Body of pancreas (tissue), 4 donors: ENCODE data around the gene PHGDH. TPM values are rescaled to one million over a fixed set of nuclear protein-coding genes. Genes with fewer than 3 reads are reported as not detected.

Experiments used
- ATAC-seq: fragments of 150-250 bp; one replicate; pipeline ENCODE4 v1.9.1; 2016
- DNase-seq, 4 donors: peaks; one replicate each; pipeline ENCODE4 v3.0.0-alpha.2; 2019
- H3K27ac ChIP-seq, 4 donors: fragments of 200-600 bp; sonication (generic); 1 replicate in 3 of 4; 2 replicates in 1 of 4; pipeline versions ENCODE4 v1.5.1 to v1.6.1; 2016 to 2019; ENCODE audit warnings: mild to moderate bottlenecking in 1 of 4, mixed read lengths in 1 of 4, moderate library complexity in 1 of 4
- H3K27me3 ChIP-seq, 2 donors: fragments of 200-600 bp; sonication (generic); one replicate each; pipeline ENCODE4 v1.6.0; 2016; ENCODE audit warnings: mild to moderate bottlenecking in 1 of 2
- H3K36me3 ChIP-seq, 2 donors: fragments of 200-600 bp; sonication (generic); replicated peaks in 1 of 2; 2 replicates each; pipeline ENCODE4 v1.5.1; 2016; ENCODE audit warnings: low read depth in 2 of 2; ENCODE audit not compliant: insufficient read depth in 1 of 2
- H3K4me1 ChIP-seq: fragments of 200-600 bp; sonication (generic); one replicate; pipeline ENCODE4 v1.6.0; 2016
- H3K4me3 ChIP-seq, 2 donors: fragments of 200-600 bp; sonication (generic); 1 replicate in 1 of 2; 2 replicates in 1 of 2; pipeline ENCODE4 v1.5.1; 2016 to 2019
- H3K9me3 ChIP-seq, 3 donors: fragments of 200-600 bp; sonication (generic); 1 replicate in 2 of 3; 2 replicates in 1 of 3; pipeline ENCODE4 v1.5.1; 2016
- POLR2A ChIP-seq, 3 donors: fragments of 450-650 bp; IDR thresholded peaks; one replicate each; pipeline ENCODE4 v1.6.1; 2016; ENCODE audit warnings: antibody characterized with exemption in 3 of 3, mild to moderate bottlenecking in 2 of 3
- WGBS, 2 donors: methylation state at CpG; one replicate each; pipeline ENCODE4 v1.1.5; 2017; 5-methylcytosine and 5-hydroxymethylcytosine counted together
- intact Hi-C: fragments of 100-400 bp; cut with DNase I; formaldehyde crosslinking; loops from one replicate; pipeline ENCODE4 v1.15.1; 2023
- total RNA-seq, 2 donors: library from RNA; depleted of rRNA; stranded (reverse); fragments of >200 nt; gene quantifications; one replicate each; pipeline ENCODE4 v1.1.0, GENCODE V29; 2016
- TF ChIP-seq, protein P1 (sequence below), 7 experiments: fragments of 450-650 bp in 4 of 7; fragments of 200-600 bp in 3 of 7; sonication (generic) in 3 of 7; IDR thresholded peaks; one replicate each; pipeline ENCODE4 v1.5.1; 2016 to 2019; ENCODE audit warnings: antibody characterized with exemption in 7 of 7

PHGDH gene
- total RNA-seq, 2 donors from 2014 or later, result 75.5 to 101 TPM

- no peak for TF ChIP-seq POLR2A (IDR thresholded peaks at IDR 0.05)
- TF ChIP-seq, protein P1, sequence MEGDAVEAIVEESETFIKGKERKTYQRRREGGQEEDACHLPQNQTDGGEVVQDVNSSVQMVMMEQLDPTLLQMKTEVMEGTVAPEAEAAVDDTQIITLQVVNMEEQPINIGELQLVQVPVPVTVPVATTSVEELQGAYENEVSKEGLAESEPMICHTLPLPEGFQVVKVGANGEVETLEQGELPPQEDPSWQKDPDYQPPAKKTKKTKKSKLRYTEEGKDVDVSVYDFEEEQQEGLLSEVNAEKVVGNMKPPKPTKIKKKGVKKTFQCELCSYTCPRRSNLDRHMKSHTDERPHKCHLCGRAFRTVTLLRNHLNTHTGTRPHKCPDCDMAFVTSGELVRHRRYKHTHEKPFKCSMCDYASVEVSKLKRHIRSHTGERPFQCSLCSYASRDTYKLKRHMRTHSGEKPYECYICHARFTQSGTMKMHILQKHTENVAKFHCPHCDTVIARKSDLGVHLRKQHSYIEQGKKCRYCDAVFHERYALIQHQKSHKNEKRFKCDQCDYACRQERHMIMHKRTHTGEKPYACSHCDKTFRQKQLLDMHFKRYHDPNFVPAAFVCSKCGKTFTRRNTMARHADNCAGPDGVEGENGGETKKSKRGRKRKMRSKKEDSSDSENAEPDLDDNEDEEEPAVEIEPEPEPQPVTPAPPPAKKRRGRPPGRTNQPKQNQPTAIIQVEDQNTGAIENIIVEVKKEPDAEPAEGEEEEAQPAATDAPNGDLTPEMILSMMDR (IDR thresholded peaks at IDR 0.05), result peak in 4 of 7 experiments; percentile 15 to 35 (median 24)
- intact Hi-C loops, result no loop called here
- no peak overlapping the region for H3K4me3 ChIP-seq
- ATAC-seq, result peak; percentile 65
- H3K9me3 ChIP-seq, result no peaks in the 10 kb centered on the region
- DNase-seq, result peak; percentile 19 to 43 (median 24)
- H3K27me3 ChIP-seq, result no peaks in the 10 kb centered on the region
- WGBS, 2 donors, result 73 to 84% methylated on average over 8 of the region's 8 CpGs
- peak overlapping the region in 3 of 4 donors; percentile 63 to 83 (median 72) for H3K27ac ChIP-seq
- no peaks in the 10 kb centered on the region for H3K36me3 ChIP-seq
- H3K4me1 ChIP-seq, result peaks cover 27% of the 10 kb centered on the region
Observed at GRCh38 chr1:119676571-119677206, 35.0 kb upstream of the PHGDH start.

- Histone ChIP-seq H3K36me3 (no peaks in the 10 kb centered on the region), H3K4me3 (no peak overlapping the region), H3K27me3 (no peaks in the 10 kb centered on the region), H3K27ac (no peak overlapping the region), H3K4me1 (peaks cover 21% of the 10 kb centered on the region), H3K9me3 (no peaks in the 10 kb centered on the region)
- no peak for ATAC-seq
- DNase-seq, result no peak
- intact Hi-C loops, result no loop called here
- WGBS, 2 donors, result 88 to 96% methylated on average over 1 of the region's 1 CpG
- TF ChIP-seq POLR2A (IDR thresholded peaks at IDR 0.05), result no peak
- TF ChIP-seq, protein P1 (IDR thresholded peaks at IDR 0.05), result no peak
Observed at GRCh38 chr1:119679223-119679622, 32.5 kb upstream of the PHGDH start.

DNA sequence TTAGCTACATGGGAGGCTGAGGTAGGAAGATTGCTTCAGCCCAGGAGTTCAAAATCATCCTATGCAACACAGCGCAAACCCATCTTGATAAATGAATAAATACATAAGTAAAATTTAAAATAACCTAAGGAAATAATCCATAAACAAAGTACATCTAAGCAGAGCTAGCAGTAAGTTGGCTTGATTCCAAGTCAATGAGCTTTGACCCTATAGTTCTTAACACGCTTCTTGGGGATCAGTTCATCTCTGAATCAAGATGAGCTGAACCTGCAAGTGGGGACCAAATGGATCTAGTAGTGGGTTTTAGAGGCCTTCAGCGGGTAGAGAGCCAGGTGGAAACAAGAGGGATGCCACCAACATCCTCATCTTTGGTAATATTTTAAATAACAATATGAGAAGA is 31.5 kb upstream of the PHGDH start:
- H3K4me3 ChIP-seq, result no peak overlapping the region
- intact Hi-C loops, result no loop called here
- H3K36me3 ChIP-seq, result no peaks in the 10 kb centered on the region
- no peak for DNase-seq
- H3K27me3 ChIP-seq, result no peaks in the 10 kb centered on the region
- H3K4me1 ChIP-seq, result peaks cover 18% of the 10 kb centered on the region
- WGBS, 2 donors, result 90 to 96% methylated on average over 3 of the region's 3 CpGs
- no peak for ATAC-seq
- H3K9me3 ChIP-seq, result no peaks in the 10 kb centered on the region
- TF ChIP-seq, protein P1 (IDR thresholded peaks at IDR 0.05), result no peak
- TF ChIP-seq POLR2A (IDR thresholded peaks at IDR 0.05), result no peak
- H3K27ac ChIP-seq, result no peak overlapping the region

GRCh38 chr1:119680723-119681122 is 31.0 kb upstream of the PHGDH start:
- Histone ChIP-seq H3K9me3 (no peaks in the 10 kb centered on the region), H3K4me3 (no peak overlapping the region), H3K27ac (no peak overlapping the region), H3K27me3 (no peaks in the 10 kb centered on the region), H3K4me1 (peaks cover 13% of the 10 kb centered on the region), H3K36me3 (no peaks in the 10 kb centered on the region)
- TF ChIP-seq POLR2A (IDR thresholded peaks at IDR 0.05), result no peak
- TF ChIP-seq, protein P1 (IDR thresholded peaks at IDR 0.05), result no peak
- intact Hi-C loops, result no loop called here
- 79 to 83% methylated on average over 2 of the region's 2 CpGs for WGBS, 2 donors
- ATAC-seq (no peak), DNase-seq (no peak)

DNA sequence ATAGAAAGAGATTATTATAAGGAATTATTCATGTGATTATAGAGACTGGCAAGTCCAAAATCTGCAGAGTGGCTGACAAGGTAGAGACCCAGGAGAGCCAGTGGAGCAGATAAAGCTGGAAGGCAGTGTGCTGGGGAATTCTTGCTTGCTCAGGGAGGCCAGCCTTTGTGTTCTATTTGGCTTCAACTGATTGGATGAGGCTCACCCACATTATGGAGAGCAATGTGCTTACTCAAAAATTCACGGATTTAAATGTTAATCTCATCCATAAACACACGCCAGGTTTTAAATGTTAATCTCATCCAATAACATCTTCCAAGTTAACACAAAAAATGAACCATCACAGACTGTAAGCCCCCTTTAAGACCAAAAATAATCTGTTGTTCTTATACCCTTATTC is 30.2 kb upstream of the PHGDH start:
- intact Hi-C loops, result no loop called here
- peaks cover 11% of the 10 kb centered on the region for H3K4me1 ChIP-seq
- TF ChIP-seq POLR2A (IDR thresholded peaks at IDR 0.05), result no peak
- TF ChIP-seq, protein P1 (IDR thresholded peaks at IDR 0.05), result no peak
- no peak overlapping the region for H3K4me3 ChIP-seq
- no peaks in the 10 kb centered on the region for H3K27me3 ChIP-seq
- H3K36me3 ChIP-seq, result no peaks in the 10 kb centered on the region
- no peak for ATAC-seq
- no peak for DNase-seq
- no peaks in the 10 kb centered on the region for H3K9me3 ChIP-seq
- 69 to 82% methylated on average over 2 of the region's 2 CpGs for WGBS, 2 donors
- no peak overlapping the region for H3K27ac ChIP-seq
